Retinal pigment epithelial cell (primary cell): ENCODE data around the gene FRA10AC1.

Source experiments
- DNase-seq: peaks from one replicate; pipeline ENCODE4 v3.0.0-alpha.2; 2010; ENCODE audit warnings: low read depth
- H3K4me3 ChIP-seq: 2 replicates; pipeline ENCODE4 v1.5.1; 2011; ENCODE audit warnings: mild to moderate bottlenecking, low read length, control low read depth, moderate library complexity
- TF ChIP-seq, protein P1 (sequence below): conservative IDR thresholded peaks from 2 replicates; pipeline ENCODE4 v1.5.1; 2011; ENCODE audit warnings: low read depth, low read length, control low read depth, inconsistent platforms

The FRA10AC1 gene

GRCh38 chr10:93742633-93743349 is 40.4 kb upstream of the FRA10AC1 start:
- no peak overlapping the region for H3K4me3 ChIP-seq
- TF ChIP-seq, protein P1, sequence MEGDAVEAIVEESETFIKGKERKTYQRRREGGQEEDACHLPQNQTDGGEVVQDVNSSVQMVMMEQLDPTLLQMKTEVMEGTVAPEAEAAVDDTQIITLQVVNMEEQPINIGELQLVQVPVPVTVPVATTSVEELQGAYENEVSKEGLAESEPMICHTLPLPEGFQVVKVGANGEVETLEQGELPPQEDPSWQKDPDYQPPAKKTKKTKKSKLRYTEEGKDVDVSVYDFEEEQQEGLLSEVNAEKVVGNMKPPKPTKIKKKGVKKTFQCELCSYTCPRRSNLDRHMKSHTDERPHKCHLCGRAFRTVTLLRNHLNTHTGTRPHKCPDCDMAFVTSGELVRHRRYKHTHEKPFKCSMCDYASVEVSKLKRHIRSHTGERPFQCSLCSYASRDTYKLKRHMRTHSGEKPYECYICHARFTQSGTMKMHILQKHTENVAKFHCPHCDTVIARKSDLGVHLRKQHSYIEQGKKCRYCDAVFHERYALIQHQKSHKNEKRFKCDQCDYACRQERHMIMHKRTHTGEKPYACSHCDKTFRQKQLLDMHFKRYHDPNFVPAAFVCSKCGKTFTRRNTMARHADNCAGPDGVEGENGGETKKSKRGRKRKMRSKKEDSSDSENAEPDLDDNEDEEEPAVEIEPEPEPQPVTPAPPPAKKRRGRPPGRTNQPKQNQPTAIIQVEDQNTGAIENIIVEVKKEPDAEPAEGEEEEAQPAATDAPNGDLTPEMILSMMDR = no peak
- DNase-seq = no peak

DNA sequence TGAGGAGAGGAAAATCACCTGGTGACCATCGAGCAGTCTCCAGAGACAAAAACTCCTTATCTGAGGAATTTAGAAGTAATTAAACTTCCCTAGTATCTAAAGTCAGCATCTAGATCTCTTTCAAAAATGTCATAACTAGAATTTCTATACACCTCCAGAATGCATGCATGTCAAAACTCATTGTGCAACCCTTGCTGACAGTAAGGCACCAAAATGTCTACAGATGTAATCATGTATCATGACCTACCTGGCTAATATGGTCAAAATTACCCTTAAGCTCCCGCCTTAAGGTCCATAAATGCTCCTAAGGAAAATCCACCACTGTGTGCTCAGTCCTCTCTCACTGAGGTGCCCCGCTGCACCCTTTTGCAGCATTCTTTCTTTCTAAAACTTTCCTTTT is 39.0 kb upstream of the FRA10AC1 start:
- no peak for DNase-seq
- TF ChIP-seq, protein P1 = no peak
- H3K4me3 ChIP-seq = no peak overlapping the region

DNA sequence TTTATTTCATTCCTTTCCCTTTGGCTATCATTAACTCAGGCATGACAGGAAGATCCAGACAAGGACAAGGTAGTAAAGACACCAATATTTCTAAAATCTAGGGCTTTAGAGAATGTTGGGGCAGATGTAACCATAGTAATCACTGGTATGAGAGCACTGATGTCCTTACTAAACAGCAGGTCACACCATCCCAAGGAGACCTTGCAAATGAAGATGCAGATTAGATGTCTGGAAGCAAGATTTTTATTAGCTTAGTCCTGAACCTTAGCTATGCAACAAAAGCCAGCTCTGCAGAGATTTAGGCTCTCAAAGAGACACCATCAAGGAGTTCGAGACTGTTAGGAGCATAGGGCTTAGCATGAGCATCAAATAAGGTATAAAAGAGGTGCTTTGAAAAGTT is 23.6 kb upstream of the FRA10AC1 start:
- TF ChIP-seq, protein P1 = no peak
- no peak for DNase-seq
- H3K4me3 ChIP-seq = no peak overlapping the region

DNA sequence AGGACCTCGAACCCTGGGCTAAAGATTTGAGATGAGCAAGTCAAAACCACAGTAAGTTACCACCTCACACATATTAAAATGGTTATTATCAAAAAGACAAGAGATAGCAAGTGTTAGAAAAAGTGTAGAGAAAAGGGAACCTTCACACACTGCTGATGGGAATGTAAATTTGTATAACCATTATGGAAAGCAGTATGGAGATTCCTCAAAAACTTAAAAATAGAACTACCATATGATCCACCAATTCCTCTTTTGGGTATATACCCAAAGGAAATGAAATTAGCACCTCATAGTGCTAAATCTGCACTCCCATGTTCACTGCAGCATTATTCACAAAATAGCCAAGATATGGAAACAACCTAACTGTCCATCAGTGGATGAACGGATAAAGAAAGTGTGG is 20.8 kb upstream of the FRA10AC1 start:
- TF ChIP-seq, protein P1 = no peak

DNA sequence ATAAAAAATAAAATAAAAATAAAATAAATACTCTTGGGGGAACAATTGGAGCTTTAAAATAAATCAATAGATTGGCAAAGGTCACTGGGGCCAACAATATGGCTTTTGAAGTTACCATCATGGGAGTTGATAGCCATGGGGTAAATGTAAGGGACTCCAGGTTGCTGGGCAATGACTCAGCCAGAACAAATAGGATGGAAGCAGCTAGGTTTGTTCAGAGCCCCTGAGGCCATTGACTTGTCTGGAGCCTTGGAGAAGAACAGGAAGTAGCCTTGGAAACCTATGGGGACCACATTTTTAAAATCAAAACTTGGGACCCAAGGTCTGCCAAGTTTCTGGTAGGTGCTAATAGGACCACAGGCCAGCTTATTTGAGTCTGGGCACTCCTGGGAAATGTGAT is 20.2 kb upstream of the FRA10AC1 start:
- TF ChIP-seq, protein P1 = no peak
- H3K4me3 ChIP-seq = no peak overlapping the region
- DNase-seq = no peak

More for the DNA sequence above, 20.8 kb upstream of the FRA10AC1 start:
- no peak for DNase-seq
- no peak overlapping the region for H3K4me3 ChIP-seq

DNA sequence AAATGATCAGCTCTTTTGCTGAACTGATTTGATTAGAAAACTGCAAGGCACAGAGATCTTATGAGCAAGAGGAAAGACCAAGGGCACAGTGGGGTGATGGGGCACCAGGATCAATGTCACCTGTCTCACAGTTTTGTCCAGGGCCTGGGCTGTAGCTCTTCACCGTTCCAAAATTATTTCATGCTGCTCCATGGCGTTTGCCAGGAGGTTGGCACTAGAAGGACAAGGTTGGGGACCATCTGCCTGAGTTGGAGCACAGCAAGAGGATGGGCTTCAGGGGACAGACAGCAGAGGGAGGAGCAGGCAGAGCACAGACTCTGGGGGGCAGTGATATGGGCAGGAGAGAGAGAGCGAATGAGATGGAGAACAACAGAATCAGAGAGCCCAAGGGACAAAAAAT is 17.5 kb upstream of the FRA10AC1 start:
- no peak for DNase-seq
- TF ChIP-seq, protein P1 = no peak
- H3K4me3 ChIP-seq = no peak overlapping the region

DNA sequence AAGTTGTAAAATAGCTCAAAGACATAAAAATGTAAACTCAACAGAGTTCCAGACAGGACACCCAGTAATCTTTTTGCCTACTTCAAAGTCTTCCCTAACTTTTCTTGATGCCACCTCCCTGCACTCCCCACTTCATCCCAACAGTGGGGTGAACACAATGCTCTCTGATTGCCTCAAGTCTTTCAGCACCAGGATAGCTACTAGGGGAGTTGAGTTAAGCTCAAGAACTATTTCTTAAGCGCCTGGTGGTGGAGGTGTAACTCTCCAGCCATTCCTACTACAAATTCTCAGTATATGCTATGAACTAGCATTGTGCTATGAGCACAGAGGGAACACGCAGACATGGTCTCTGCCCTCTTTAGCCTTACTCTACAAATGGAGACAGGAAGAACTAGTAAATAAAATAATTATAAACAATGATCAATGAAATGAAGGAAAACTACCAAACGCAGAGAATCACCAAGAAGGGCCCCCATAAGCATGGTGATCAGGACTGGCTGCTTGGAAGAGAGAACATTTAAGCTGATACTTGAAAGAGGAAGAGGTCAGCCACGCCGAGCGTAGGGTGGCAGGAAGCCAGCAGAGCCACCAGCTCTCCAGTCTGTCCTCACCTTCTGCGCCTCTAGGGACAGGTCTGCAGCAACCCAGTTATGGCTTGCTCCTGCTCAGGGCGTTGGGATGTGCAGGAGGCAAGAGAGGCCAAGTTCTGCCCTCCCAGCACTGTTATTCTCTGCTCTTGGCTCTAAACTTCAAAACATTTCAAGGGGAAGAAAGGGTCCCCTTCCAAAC is 16.7 kb upstream of the FRA10AC1 start:
- DNase-seq = no peak
- H3K4me3 ChIP-seq = no peak overlapping the region
- TF ChIP-seq, protein P1 = no peak
